ENCODE measurements around the gene ZNF618. TPM values are rescaled to one million over a fixed set of nuclear protein-coding genes. Genes with fewer than 3 reads are reported as not detected.
A peak's percentile ranks its signal among the peaks of the same experiment; 100 is the strongest.

Gene ZNF618
- total RNA-seq, 2 experiments from 2014 or later, result 0.22 to 0.27 TPM

- Mint-ChIP-seq H3K27me3 (peaks cover 30% of the 10 kb centered on the region), H3K4me3 (no peak overlapping the region), H3K36me3 (ENCODE audit: low read depth) (no peaks in the 10 kb centered on the region), H3K9me3 (no peaks in the 10 kb centered on the region), H3K4me1 (ENCODE audit: low read depth) (peaks cover 4% of the 10 kb centered on the region), H3K27ac (no peak overlapping the region)
- POLR2A ChIA-PET, result no interaction called here
- CTCF ChIA-PET, result interaction anchor here (0.9 to 5.8 kb wide), 5 partner anchors 11 to 197 kb away, joined by 3 to 34 read pairs (median 3); partner anchors contain the start of gene COL27A1
- ATAC-seq (no peak), DNase-seq (no peak)
- no peak for TF ChIP-seq CTCF (IDR thresholded peaks at IDR 0.05)
- intact Hi-C loops (cut with micrococcal nuclease), result no loop called here
Measured at GRCh38 chr9:114093761-114094505, 217.8 kb downstream of the ZNF618 start.

- no peaks in the 10 kb centered on the region for H3K9me3 Mint-ChIP-seq
- no peak for TF ChIP-seq CTCF (IDR thresholded peaks at IDR 0.05)
- ChIA-PET CTCF (interaction anchor here (5.8 kb wide), 1 partner anchor 12 kb away, joined by 34 read pairs; no protein-coding TSS in a partner anchor), POLR2A (no interaction called here)
- ATAC-seq, result no peak
- no peak overlapping the region for H3K4me3 Mint-ChIP-seq
- H3K4me1 Mint-ChIP-seq (ENCODE audit: low read depth), result peaks cover 4% of the 10 kb centered on the region
- intact Hi-C loops (cut with micrococcal nuclease), result no loop called here
- no peak for DNase-seq
- no peak overlapping the region for H3K27ac Mint-ChIP-seq
- H3K36me3 Mint-ChIP-seq (ENCODE audit: low read depth), result no peaks in the 10 kb centered on the region
- peaks cover 37% of the 10 kb centered on the region for H3K27me3 Mint-ChIP-seq
Measured at GRCh38 chr9:114094971-114095370, 218.9 kb downstream of the ZNF618 start.

- H3K27ac Mint-ChIP-seq, result no peak overlapping the region
- peaks cover 41% of the 10 kb centered on the region for H3K27me3 Mint-ChIP-seq
- H3K36me3 Mint-ChIP-seq (ENCODE audit: low read depth), result no peaks in the 10 kb centered on the region
- no peaks in the 10 kb centered on the region for H3K9me3 Mint-ChIP-seq
- ChIA-PET POLR2A (no interaction called here), CTCF (interaction anchor here (2.4 to 5.8 kb wide), 2 partner anchors 11 to 13 kb away, joined by 12 to 34 read pairs; no protein-coding TSS in a partner anchor)
- intact Hi-C loops (cut with micrococcal nuclease), result no loop called here
- peaks cover 4% of the 10 kb centered on the region for H3K4me1 Mint-ChIP-seq (ENCODE audit: low read depth)
- DNase-seq (peak; percentile 21), ATAC-seq (no peak)
- no peak overlapping the region for H3K4me3 Mint-ChIP-seq
- TF ChIP-seq CTCF (IDR thresholded peaks at IDR 0.05), result no peak
Measured at GRCh38 chr9:114096041-114096511, 220.0 kb downstream of the ZNF618 start.

- H3K36me3 Mint-ChIP-seq (ENCODE audit: low read depth), result no peaks in the 10 kb centered on the region
- no peak overlapping the region for H3K27ac Mint-ChIP-seq
- TF ChIP-seq CTCF (IDR thresholded peaks at IDR 0.05), result no peak
- intact Hi-C loops (cut with micrococcal nuclease), result no loop called here
- DNase-seq, result no peak
- CTCF ChIA-PET, result interaction anchor here (2.4 to 5.8 kb wide), 2 partner anchors 10 to 14 kb away, joined by 12 to 34 read pairs; no protein-coding TSS in a partner anchor
- H3K4me3 Mint-ChIP-seq, result no peak overlapping the region
- no peak for ATAC-seq
- H3K27me3 Mint-ChIP-seq, result peaks cover 41% of the 10 kb centered on the region
- peaks cover 3% of the 10 kb centered on the region for H3K9me3 Mint-ChIP-seq
- H3K4me1 Mint-ChIP-seq (ENCODE audit: low read depth), result peaks cover 4% of the 10 kb centered on the region
- POLR2A ChIA-PET, result no interaction called here
Measured at GRCh38 chr9:114096866-114097612, 220.9 kb downstream of the ZNF618 start.
